IMR-90 (cell line): Measurements from ENCODE around the gene ARNT2.

Experiments used
- MXI1 ChIP-seq: IDR thresholded peaks from 2 replicates; pipeline ENCODE4 v1.6.1; 2012; ENCODE audit warnings: low read depth, mild to moderate bottlenecking, low read length, moderate library complexity, borderline replicate concordance
- RCOR1 ChIP-seq: IDR thresholded peaks from 2 replicates; pipeline ENCODE4 v1.6.1; 2012; ENCODE audit warnings: mild to moderate bottlenecking, low read length, improper control_type of control experiment; ENCODE audit not compliant: insufficient replicate concordance
- SMC3 ChIP-seq: fragments of 150-350 bp; IDR thresholded peaks from 2 replicates; pipeline ENCODE4 v1.6.1; 2016; ENCODE audit warnings: low read depth, mild to moderate bottlenecking, antibody characterized with exemption, low read length, moderate library complexity
- TF ChIP-seq, protein P1 (sequence below): conservative IDR thresholded peaks from 2 replicates; pipeline ENCODE4 v1.5.1; 2012; ENCODE audit warnings: mild to moderate bottlenecking, low read depth, low read length, improper control_type of control experiment
- TF ChIP-seq, protein P2 (sequence below): fragments of 150-350 bp; IDR thresholded peaks from 2 replicates; pipeline ENCODE4 v1.6.1; 2017; ENCODE audit warnings: mild to moderate bottlenecking, antibody characterized with exemption, low read length, low read depth

DNA sequence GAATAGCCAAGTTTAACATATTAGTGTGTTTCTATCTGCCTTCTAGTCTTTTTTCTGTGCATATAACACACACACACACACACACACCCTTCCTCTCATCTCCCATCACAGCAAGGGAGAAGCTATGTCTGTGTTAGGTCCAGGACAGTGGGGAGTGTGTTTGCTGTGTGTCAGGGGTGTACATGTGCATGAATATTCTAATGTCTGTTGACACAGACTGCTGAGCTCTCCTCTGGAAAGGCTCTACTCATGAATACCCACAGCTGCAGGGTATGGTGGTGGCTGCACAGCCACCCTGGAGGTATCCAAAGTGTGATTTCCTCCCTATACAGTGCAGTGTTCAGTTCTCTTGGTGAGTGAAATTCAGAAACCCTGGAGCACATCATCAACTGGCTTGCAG is 42.9 kb downstream of the ARNT2 start:
- TF ChIP-seq, protein P1, sequence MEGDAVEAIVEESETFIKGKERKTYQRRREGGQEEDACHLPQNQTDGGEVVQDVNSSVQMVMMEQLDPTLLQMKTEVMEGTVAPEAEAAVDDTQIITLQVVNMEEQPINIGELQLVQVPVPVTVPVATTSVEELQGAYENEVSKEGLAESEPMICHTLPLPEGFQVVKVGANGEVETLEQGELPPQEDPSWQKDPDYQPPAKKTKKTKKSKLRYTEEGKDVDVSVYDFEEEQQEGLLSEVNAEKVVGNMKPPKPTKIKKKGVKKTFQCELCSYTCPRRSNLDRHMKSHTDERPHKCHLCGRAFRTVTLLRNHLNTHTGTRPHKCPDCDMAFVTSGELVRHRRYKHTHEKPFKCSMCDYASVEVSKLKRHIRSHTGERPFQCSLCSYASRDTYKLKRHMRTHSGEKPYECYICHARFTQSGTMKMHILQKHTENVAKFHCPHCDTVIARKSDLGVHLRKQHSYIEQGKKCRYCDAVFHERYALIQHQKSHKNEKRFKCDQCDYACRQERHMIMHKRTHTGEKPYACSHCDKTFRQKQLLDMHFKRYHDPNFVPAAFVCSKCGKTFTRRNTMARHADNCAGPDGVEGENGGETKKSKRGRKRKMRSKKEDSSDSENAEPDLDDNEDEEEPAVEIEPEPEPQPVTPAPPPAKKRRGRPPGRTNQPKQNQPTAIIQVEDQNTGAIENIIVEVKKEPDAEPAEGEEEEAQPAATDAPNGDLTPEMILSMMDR, result no peak
- TF ChIP-seq, protein P2, sequence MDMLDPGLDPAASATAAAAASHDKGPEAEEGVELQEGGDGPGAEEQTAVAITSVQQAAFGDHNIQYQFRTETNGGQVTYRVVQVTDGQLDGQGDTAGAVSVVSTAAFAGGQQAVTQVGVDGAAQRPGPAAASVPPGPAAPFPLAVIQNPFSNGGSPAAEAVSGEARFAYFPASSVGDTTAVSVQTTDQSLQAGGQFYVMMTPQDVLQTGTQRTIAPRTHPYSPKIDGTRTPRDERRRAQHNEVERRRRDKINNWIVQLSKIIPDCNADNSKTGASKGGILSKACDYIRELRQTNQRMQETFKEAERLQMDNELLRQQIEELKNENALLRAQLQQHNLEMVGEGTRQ, result no peak
- TF ChIP-seq SMC3, result no peak
- TF ChIP-seq RCOR1, result no peak
- no peak for TF ChIP-seq MXI1
